ENCODE data around the gene CASQ1.

DNA sequence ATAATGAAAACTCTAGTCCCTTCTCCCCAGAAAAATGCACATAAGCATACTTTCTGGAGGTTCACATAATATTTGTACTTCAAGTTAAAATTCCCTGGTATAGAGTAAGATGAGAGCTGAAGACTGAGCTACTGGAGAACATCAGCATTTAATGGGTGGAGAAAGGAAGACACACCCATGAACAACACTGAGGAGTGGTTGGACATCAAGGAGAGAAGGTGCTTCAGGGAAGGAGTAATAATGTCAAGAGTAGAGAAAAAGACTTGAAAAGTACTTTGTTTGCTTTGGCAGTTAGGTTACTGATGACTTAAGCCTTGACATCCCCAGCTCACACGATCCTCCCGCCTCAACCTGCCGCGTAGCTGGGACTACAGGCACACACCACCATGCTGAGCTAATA is 36.7 kb downstream of the CASQ1 start:
- TF ChIP-seq EZH2 (IDR thresholded peaks at IDR 0.05), result no peak
- no peak for TF ChIP-seq POLR2AphosphoS5 (IDR thresholded peaks at IDR 0.05; ENCODE audit: borderline replicate concordance, low read depth, low read length)
- TF ChIP-seq FOXP2 (optimal IDR thresholded peaks at IDR 0.05; ENCODE audit: control extremely low read depth, extremely low read length, insufficient read depth), result no peak
